NCI-H1436 treated with DMSO at 0.1 percent for 48 hours (cell line): ENCODE data around the gene VILL.

Experiments
- DNase-seq: peaks from one replicate; lab custom pipeline; 2025; lab: John Stamatoyannopoulos, UW

Gene VILL

GRCh38 chr3:38000965-38001455, 10.4 kb downstream of the VILL start:
- no peak for DNase-seq

DNA sequence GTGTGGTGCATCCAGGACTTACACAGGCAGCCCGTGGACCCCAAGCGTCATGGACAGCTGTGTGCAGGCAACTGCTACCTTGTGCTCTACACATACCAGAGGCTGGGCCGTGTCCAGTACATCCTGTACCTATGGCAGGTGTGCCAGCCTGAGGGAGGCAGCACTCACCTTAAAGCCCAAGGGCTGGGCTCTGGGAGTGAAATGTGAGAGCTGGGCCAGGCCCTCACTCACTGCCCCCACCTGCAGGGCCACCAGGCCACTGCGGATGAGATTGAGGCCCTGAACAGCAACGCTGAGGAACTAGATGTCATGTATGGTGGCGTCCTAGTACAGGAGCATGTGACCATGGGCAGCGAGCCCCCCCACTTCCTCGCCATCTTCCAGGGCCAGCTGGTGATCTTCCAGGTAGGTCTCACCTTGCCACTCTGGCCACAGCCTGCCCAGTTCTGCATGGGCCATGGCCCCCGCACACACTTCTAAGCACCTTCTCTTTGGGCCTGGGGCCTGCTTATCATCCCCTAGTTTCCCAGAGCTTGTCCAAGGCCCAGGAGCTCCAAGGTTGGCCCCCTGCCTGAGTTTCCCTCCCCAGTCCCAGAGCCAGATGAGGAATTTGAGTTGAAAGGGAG, 11.0 kb downstream of the VILL start:
- DNase-seq, result no peak

DNA sequence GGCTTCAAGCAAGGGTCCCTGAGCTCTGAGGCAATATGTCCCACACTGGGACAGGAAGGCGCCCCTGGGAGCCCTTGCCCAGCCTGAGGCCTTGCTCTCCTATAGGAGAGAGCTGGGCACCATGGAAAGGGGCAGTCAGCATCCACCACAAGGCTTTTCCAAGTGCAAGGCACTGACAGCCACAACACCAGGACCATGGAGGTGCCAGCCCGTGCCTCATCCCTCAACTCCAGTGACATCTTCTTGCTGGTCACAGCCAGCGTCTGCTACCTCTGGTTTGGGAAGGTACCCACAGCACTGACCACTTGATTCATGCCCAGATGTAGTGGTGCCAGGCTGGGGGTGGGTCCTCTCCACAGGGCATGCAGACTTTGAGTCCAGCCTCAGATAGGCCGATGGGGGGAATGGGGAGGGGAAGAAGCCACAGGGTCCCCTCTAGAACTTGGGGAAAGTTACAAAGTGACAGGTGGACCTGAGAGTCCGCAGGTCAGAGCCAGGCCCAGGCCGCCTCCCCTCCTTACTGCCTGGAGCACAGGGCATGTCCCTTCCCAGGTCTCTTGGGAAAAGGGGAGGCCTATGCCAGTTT, 11.8 kb downstream of the VILL start:
- DNase-seq, result no peak

DNA sequence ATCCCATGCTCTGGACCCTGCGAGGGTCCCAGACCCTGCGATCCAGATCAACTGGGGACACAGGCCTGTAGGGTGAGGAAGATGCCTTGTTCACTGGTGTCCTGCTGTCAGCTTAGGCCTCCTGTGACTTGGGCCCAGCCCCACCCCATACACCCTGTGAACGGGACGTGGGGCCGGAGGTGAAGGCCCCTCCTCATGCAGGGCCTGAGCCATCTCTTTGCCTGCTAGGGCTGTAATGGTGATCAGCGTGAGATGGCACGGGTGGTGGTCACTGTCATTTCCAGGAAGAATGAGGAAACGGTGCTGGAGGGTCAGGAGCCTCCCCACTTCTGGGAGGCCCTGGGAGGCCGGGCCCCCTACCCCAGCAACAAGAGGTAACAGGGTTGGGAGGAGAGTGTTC, 12.4 kb downstream of the VILL start:
- DNase-seq, result no peak

GRCh38 chr3:38003371-38003816, 12.8 kb downstream of the VILL start:
- no peak for DNase-seq

GRCh38 chr3:38003817-38004414, 13.3 kb downstream of the VILL start:
- DNase-seq, result no peak

- no peak for DNase-seq
Measured at GRCh38 chr3:38004415-38005075, 14.0 kb downstream of the VILL start.

GRCh38 chr3:38005076-38006020, 14.8 kb downstream of the VILL start:
- DNase-seq, result no peak

DNA sequence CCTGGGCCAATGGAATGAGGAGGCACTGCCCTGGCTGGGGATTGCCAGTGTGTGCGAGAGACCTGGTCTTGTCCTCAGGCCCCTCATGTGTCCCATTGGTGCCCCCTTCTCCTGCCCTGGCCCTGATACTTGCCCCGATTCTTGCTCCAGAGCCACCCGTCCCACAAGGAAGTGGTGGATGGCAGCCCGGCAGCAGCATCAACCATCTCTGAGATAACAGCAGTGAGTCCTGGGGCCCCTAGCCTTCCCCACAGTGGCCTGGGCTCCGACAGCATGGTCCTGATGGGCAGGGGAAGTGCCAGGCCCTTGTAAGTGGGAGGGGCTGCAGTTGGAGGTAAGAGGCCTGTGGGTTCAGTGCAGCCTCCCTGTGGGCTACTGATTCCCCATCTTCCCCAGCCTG, 15.4 kb downstream of the VILL start:
- DNase-seq, result no peak

DNA sequence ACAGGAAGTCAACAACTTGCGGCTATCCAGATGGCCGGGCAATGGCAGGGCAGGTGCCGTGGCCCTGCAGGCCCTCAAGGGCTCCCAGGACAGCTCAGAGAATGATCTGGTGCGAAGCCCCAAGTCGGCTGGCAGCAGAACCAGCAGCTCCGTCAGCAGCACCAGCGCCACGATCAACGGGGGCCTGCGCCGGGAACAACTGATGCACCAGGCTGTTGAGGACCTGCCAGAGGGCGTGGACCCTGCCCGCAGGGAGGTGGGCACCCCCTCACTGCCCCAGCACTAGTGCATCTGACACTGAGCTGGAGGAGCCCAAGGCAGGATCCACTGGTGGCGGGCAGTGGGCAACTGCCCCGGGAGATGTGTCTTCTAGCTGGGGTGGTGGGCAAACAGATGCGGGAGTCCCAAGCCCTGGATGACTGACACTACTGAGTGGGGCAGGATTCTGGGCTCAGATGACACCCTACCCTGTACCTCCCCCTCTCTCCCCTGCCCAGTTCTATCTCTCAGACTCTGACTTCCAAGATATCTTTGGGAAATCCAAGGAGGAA, 15.9 kb downstream of the VILL start:
- no peak for DNase-seq

DNA sequence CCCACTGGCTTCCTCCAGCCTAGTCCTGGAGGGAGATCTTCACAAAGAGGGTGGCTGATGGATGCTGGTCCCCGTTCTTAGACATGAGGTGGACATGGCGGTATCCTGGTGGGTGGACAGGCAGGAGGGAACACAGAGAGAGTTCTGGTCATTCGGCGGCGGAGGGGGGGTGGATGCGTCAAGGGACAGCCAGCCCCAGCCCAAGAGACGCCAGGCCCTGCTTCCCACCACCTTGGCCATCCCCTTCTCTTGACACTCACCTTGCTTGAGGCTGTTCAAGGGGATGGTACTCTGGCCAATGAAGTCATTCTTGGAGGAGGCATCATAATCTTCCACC, 17.1 kb downstream of the VILL start:
- DNase-seq, result no peak

DNA sequence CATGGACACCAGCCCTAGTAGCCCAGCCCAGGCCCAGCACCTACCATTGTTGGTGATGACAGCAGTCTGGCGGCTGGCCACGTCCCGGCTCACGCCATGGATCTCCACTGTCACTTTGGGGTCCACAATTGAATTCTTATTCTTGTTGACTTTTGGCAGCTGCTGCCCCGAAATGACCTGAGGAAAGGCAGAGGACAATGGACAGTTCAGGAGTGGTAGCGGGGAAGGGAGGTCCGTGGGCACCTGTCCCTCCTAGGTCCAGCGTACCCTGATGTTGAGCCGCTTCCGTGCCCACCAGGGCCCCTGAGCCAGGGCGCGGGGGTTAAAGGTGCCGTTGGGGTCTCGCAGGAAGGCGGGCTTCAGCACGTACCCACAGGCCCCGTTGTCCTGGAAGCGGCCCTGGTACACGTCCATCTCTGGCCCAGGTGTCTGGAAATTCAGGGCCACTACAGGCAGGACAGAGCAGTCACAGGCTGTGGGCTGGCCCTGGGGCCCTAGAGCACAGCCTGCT, 17.7 kb downstream of the VILL start:
- no peak for DNase-seq

DNA sequence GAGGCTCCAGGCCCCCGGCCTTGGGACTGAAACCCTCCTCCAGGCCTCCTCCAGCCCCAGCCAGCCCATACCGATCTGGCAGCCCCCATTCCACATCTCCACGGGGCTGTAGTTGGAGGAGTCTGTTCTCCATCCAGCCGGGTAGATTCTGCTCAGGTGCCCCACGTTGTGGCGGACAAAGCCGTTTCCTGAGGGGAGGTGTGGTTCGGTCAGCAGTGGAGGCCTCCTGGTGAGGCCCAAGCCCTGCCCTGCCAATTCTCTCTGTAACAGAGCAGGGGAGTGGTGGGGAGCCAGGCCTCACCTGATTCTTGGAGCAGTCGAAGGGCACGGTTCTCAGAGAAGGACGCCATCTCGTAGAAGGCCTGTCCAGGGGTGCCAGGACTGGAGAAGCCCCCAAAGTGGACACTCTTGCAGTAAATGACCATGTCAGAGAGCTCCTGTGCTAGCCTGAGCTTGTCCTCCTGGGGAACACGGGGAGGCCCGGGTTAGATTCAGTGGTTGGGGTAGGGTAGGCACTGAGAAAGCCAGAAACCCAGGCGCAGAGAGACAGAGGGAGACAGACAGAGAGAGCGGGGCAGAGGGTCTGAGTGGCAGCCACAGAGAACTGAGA, 18.5 kb downstream of the VILL start:
- no peak for DNase-seq

DNA sequence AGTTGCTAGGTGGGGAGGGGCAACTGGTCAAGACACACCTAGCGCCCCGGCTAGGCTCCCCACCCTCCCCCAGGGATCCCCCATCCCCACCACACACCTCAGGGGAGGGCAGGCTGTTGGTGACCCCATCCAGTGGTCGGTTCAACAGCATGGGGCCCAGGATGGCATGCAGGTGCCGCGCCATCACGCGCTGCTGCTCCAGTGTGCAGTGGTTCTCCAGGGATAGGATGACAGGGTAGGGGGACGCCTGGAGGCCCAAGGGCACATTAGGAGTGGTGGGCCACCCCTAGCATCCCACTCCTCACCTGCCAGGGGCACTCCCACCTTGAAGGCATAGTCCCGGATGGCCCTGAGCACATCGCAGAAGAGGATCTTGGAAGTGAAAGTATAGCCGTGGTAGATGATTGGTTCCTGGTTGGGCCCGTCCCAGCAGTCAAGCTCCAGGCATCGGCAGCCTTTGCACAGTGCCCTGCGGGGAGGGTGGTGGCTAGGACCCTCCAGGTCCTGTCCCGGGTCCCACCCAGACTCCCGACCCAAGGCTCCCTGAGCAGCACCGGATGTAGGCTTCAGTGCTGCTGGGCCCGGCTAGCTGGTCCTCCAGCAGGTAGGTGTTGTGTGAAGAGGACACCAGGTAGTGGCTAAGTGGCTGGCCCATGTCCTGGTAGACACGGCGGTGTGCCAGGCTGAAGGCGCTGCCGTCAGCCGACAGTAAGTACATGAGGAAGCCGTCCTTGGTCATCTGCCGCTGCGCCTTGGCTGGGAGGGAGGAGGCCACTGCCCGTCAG, 19.4 kb downstream of the VILL start:
- no peak for DNase-seq

DNA sequence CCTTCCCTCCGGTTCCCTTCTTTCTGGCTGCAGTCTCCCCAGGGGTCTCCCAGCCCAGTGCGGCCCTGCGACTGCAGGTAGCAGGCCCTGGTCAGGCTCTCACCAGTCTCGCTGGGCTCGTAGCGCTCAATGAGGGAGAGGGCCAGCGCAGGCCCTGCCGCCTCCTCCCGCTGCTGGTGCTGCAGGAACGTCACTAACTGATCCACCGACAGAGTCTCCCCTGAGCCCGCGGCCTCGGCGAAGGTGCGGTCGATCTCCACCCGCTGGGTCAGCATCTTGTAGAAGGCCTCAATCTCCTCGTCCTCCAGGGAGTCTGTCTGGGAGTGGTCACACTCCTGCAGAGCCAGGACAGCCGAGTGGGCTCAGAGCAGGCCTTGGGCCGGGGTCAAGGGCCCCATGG, 20.5 kb downstream of the VILL start:
- DNase-seq, result no peak

- no peak for DNase-seq
Measured at GRCh38 chr3:38015485-38015884, 24.9 kb downstream of the VILL start.

- no peak for DNase-seq
Measured at GRCh38 chr3:38015984-38016383, 25.4 kb downstream of the VILL start.

GRCh38 chr3:38016410-38016809, 25.8 kb downstream of the VILL start:
- DNase-seq, result no peak

- DNase-seq, result no peak
Measured at GRCh38 chr3:38016847-38017444, 26.4 kb downstream of the VILL start.
